ENCODE results near the gene TJP2.

The TJP2 gene

DNA sequence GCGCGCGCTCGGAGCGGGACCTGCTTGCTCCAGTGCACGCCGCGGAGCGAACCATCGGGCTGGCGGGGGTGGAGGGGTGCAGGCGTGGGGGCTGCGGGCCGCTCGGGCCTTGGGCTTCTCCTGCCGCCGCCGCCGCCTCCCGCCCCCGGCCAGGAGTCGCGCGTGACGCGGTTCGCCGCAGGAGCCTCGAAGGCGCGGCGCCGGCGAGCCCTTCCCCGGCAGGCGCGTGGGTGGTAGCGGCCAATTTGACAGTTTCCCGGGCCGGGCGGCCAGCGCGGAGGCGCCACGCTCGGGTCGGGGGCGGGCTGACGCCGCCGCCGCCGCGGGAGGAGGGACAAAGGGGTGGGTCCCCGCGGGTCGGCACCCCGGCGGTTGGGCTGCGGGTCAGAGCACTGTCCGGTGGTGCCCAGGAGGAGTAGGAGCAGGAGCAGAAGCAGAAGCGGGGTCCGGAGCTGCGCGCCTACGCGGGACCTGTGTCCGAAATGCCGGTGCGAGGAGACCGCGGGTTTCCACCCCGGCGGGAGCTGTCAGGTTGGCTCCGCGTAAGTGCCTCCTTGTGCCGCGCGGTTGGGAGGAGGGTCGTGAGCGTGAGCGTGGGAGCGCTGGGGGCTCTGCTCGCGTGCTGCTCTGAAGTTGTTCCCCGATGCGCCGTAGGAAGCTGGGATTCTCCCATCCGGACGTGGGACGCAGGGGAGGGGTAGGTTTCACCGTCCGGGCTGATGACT, at the start of gene TJP2:
Gene TJP2 (plus strand): TSS at position 387 of the 725 bp plus-strand sequence. CDS start 96 bp downstream, at position 483.
- peak; percentile 32 to 37 for DNase-seq (ENCODE audit: low read depth in 2 of 2)

DNA sequence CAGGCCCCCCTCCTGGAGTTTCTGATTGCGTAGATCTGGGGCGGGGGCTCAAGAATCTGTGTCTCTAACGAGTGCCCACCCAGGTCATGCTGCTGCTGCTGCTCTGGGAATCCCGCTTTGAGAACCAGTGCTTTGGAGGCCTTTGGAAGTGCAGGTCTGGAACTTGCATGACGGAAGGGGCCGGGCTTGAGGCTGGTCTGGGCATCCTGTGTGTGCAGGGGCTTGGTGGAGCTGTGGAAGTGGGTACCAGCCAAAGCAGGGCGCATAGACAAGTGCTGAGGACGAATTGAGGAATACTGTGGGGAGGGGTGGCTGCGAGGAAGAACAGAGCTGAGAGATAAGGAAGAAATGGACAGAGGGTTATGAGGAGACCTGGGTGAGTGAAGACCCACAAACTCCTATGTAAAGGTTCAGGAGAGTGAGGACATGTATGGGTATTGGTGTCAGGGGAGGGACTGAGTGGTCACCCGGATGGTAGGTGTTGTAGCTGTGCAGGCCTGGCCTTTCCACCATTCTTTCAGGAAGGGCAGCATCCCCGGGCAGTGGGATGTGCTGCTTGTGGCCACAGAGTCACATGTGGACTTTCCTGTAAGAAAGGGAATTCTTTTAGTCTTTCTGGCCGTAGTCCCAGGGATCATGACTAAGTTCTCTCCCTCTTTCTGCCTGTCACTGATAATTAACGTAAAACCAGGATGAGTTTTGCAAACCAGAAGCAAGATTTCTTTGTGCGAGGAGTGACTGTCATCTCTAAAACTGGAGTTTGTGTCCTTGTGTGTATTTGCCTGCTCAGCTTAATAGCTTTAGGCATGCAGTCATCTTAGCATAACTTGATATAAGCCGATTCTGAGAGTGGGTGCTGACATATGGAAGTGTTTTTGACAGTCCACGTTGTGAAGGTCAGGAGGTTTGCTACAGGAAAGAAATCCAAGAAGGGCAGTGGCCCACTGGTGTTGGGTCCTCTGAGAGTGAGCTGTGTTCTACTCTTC, 43.3 kb upstream of the TJP2 start:
- DNase-seq (ENCODE audit: low read depth in 2 of 2), result no peak

DNA sequence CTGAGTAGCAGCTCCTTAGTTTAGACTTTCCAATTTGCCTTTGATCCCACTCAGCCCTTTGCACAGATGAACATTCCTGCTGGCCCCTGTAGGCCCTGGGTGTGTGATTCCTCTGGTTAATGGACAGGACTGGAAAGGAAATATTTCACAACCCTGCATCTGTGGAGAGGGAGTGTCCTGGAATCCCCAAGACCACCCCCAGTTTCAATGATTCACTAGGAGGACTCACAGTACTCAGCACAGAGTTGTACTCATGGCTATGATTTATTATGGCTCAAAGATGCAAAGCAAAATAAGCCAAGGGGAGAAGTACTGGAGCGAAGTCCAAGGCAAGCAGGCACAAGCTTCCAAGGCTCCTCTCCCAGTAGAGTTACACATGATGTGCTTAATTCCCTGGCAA, 42.4 kb upstream of the TJP2 start:
- DNase-seq (ENCODE audit: low read depth in 2 of 2), result no peak

DNA sequence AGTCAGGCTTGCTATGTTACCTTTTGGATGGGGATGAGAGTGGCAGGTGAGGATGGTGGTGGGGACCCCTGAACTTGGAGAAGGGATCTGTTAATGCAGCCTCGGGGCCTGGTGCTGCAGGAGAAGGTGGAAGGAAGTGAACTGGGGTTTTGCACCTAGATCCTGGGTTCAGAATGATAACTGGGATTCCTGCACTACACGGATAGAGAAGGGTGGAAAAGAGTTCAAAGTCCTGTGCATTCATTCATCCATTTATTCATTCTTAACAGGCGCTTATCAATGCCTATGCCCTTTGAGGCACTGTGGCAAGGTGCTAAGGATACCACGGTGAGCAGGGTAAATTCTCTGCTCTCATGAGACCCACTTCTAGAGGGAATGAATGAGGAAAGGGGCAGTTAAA, 41.7 kb upstream of the TJP2 start:
- no peak for DNase-seq (ENCODE audit: low read depth in 2 of 2)

DNA sequence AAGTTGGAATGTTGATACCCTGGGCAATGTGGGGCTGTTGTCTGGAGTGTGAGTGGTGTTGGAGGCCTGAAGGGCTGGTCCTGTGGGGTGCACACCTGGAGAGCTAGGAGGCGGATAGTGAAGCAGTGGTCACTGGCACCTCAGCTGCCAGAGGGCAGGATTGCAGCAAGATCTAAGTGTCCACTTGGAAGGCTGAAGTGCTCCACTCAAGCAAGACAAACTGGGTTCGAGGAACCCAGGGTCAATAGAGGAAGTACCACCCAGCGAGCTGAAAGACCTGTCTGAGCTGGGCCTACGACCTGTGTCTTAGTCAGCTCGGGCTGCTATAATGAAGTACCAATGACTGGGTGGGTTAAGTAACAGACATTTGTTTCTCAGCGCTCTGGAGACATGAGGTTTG, 39.7 kb upstream of the TJP2 start:
- no peak for DNase-seq (ENCODE audit: low read depth in 2 of 2)

DNA sequence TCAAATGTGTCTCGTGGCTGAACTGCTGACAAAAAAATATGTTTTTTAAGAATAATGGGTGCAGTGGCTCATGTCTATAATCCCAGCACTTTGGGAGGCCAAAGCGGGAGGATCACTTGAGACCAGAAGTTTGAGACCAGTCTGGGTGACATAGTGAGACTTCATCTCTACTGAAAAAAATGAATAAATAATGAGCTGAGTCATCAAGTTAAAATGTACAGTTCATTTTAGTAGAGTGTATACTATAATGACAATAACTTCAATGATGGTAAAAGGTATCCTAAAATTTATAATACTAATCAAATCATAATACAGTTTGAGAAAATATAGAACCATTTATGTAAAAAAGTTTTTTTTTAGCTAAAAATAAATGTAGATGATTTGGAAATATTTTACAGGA, 37.9 kb upstream of the TJP2 start:
- DNase-seq (ENCODE audit: low read depth in 2 of 2), result no peak

DNA sequence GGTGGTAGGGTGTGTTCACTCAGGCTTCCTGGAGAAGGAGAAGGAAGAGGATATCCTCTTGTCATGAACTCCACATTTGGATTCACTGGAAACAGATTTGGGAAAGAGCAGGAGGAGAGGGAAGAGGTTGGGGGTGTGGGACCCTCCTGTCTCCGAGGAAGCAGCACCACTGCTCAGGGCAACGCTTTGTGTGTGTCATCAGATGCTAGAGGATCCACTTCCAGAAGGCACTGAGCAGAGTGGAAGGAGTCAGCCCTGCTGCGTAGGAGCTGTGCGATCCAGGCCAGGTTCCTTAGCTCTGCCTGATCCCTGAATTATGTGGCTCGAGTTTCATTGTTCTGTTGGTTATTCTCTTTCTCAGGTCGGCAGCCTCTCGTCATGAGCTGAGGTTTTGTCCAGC, 37.3 kb upstream of the TJP2 start:
- no peak for DNase-seq (ENCODE audit: low read depth in 2 of 2)

DNA sequence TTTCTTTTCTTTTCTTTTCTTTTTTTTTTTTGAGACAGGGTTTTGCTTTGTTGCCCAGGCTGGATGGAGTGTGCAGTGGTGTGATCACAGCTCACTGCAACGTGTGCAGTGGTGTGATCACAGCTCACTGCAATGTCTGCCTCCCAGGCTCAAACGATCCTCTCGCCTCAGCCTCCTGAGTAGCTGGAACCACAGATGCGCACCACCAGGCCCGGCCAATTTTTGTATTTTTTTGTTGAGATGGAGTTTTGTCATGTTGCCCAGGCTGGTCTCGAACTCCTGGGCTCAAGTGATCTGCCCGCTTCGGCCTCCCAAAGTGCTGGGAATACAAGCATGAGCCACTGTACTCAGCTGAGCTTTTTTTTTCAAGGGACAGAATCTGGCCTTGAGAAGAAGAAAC, 36.8 kb upstream of the TJP2 start:
- no peak for DNase-seq (ENCODE audit: low read depth in 2 of 2)

DNA sequence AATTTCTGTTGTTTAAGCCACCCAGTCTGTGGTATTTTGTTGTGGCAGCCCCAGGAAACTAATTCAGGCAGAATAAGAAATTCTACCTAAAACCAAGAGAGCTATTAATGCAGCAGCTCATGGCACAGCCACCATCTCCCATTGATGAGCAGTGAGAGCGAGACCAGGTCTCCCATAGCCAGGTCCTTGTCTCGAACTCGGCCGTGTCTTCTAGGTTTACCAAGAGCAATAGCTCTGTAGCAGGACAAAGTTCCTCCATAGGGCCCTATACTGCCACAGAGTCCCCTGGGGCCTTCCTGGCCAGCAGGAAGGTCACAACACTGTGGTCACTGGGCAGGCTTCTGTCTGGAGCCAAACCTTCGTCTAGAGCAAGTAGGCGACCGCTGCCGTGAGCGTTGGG, 34.5 kb upstream of the TJP2 start:
- no peak for DNase-seq (ENCODE audit: low read depth in 2 of 2)

DNA sequence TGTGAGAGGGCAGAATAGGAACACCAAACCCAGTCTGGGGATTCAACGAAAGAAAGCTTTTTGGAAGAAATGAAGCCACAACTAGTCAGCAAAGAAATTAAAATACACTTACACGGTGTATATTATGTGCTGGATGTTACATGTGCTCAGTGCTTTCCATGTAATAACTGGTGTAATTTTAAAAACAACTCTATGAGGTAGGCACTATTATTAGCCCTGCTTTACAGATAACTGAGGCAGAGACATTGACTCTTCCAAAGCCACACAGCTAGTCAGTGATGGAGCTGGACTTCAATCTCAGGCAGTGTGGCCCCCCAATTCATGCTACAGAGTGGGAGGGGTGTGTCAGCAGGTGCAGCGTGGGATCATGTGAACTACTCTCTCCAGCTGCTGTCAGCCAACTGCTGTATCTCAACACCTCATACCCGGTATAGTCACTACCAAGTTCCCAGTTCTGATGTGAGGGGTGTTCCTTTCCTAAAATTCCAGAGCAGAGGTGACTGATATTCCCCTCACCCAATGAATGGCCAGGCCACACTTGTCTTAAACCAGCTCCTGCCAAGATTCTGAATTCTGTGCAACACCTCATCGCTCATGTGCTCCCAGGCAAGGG, 33.8 kb upstream of the TJP2 start:
- DNase-seq (ENCODE audit: low read depth in 2 of 2), result no peak

DNA sequence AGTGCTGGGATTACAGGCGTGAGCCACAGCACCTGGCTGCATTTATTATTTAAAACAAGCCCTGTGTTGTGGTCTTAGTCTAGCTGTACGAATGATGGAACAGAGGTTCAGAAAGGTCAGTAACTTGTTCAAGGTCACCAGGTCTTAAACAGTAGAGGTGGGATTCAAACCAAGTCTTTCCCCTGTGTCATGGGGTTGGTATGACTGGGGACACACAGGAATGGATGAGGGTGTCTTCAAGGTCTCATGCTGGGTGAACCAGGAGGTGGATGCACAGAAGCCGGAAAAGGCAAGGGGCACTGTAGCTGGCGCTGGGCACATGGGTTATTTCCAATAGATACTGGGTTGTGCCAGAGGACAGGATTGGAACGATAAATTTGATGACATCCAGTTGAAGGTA, 32.2 kb upstream of the TJP2 start:
- no peak for DNase-seq (ENCODE audit: low read depth in 2 of 2)

DNA sequence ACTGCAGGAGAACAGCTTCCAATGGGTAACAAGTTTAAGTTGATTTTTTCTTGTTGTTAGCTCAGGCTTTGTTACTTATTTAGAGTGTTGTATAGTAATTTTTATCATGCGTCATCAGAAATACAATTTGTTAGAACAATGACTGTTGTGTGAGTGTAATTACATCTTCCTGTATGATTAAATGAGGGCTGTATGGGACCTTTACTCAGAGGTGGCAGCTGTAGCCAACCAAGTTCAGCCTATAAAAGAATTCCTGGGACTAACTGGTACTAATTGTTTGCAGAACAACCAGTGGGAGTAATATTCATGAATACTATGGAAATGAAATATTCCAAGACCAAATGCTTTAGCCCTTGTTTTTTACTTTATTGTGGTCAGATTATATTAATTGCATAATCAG, 30.8 kb upstream of the TJP2 start:
- DNase-seq (ENCODE audit: low read depth in 2 of 2), result no peak

DNA sequence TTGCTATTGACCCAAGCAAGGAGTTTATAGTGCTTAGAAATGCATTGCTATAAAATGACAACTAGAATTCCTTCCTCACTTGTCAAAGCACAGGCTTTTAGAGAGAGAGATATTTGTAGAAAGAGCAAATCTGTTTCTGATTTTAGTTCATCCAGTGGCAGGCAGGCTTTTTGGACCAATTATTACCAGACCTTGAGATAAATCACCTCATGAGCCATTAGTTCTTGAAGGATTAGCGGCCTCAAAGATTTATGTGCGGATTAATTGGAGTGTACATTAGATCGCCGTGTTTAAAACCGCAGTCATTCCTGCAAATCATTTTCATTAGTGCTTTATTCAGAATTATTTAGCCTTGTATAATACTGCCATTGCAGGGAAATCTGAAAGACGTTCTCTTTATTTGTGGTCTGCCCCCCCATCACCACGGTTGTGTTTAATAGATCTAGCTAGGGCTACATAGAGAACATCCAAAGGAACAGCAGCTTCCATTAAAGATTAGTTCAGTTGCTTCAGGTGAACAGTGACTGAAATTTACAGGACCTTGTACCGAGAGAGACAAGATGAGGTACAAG, 28.8 kb upstream of the TJP2 start:
- DNase-seq (ENCODE audit: low read depth in 2 of 2), result no peak

DNA sequence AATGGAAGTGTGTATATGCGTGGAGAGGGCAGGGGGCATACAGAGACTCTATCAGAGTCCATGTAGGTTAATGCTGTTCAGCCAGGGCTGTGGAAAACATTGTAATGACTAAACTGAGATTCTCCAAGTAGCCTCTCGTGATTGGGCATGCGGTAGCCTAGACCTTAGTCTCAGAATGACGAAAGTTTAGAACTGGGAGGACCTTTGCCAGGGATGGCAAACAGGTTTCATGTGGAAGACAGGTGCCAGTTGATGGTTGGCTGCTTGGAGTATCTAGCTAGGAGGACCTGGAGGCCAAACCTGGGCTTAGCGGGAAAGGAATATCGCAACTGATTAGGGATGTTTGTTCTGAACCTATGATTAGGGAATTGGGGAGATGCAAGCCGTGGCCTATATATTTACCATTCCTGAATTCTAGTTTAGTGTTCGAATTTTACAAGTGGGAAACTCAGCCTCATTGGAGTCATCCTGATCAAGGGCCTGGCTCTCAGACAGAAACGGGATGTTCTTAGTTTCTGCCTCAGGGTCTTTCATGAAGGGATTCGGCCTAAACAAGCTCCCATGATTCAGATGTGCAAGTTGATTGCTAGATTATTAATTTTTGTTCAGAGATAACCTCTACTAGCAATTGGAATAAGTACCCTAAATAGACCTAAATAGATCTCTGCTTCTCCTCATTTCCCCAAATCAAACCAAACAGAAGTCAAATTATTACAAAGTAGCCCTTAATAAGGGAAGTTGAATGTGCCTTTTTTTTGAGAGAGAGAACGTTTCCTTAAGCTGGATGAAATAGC, 26.8 kb upstream of the TJP2 start:
- no peak for DNase-seq (ENCODE audit: low read depth in 2 of 2)

DNA sequence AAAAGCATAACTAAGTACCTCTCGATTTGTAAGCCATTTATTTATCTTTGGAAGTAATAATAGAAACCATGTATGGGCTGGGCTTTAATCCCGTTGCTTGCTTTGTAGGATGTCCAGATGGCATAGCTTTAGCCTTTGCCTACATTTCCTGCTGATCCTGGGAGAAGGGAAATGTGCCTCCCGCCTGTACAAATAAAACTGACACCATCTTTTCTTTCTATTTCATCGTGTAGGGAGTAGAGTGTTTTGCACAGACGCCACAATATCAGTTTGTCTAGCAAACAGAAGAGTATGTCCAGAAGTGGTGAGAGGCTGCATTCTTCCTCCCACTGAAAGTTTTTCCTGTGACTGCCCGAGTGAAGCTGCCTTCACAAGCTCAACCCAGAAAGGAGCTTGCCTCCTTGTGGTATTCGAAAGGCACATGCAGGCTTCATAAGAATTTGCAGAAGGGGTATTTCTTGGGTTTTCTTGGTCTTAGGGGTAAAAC, 24.7 kb upstream of the TJP2 start:
- no peak for DNase-seq (ENCODE audit: low read depth in 2 of 2)

DNA sequence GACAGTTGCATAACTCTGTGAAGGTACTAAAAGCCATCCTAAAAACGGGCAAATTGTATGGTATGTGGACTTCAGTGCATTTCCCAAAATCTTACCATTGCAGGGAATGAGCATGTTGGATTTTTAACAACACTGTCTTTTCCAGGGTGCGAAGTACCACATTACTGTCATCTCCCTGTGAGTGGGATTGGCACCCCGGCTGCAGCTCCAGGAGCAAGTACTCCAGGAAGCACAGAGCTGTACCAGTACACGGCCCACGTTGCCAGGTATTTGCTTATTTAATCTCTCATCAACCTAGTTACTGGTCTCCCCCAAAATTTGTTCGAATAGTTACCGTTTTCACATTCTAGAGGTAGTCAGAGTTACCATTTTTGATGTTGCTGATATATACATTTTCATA, 22.6 kb upstream of the TJP2 start:
- DNase-seq (ENCODE audit: low read depth in 2 of 2), result no peak

DNA sequence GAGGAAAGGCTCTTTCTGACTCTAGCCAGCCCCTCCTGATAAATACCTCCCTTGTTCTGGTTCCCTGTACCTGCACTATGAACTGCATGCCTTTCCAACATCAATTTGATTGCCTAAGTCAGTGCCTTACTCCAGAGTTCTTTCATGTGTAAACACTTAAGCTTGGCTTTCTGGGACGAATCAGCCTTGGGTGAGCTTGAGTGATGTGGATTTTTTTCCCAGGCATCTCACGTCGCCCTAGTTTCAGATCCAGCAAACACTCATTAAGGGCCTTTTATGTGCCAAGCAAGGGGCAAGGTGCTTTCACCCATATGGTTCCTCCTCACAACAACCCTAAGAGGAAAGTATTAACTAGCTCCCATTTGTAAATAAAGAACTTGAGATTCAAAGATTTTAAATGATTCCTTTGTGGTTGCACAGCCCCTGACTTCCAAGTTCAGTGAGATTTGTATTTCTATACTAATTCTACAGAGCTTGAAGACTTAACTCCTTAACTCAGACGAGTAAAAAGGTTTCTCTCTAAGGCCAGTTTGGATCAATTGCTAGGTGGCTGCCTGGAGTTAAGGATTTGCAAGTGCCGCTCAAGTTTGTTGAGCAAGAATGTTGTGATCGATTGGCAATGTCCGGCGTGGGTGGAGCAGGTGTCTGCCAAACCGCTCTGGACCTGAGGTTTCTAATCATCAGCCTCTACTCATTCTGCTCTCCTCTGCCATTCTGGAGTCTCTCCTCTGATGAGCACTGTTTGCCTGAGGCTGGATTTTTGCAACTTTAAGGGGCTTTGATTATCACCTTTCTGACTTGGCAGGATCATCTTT, 20.2 kb upstream of the TJP2 start:
- no peak for DNase-seq (ENCODE audit: low read depth in 2 of 2)

DNA sequence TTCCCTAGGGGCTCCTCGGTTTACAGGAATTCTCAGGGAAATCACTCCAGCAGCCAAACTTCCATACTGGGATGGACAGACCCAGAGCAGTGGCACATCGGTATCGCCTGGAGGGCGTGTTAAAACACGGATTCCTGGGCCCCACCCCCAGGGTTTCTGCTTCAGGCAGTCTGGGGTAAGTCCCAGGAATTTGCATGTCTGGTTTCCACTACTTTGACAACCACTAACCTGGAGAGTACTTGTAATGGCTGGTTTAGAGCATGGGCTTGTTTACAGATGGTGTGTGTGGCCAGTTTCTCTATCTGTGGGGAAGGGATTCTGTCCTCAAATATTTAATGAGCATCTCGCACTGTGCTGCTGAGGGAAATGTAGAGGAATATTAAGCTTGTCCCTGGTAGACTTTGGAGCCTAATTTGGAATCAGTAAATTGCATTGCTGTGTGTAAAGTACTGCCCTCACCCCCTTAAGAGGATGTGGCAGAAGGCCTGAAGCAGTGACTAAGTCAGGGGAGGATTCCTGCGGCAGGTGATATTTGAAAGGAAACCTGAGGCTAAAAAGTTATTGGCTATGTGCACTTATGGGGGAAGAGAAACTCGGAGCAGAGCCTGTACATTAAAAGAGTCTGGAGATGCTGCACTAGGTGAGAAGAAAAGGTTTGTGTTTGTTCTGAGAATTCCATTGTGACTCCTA, 18.6 kb upstream of the TJP2 start:
- no peak for DNase-seq (ENCODE audit: low read depth in 2 of 2)

DNA sequence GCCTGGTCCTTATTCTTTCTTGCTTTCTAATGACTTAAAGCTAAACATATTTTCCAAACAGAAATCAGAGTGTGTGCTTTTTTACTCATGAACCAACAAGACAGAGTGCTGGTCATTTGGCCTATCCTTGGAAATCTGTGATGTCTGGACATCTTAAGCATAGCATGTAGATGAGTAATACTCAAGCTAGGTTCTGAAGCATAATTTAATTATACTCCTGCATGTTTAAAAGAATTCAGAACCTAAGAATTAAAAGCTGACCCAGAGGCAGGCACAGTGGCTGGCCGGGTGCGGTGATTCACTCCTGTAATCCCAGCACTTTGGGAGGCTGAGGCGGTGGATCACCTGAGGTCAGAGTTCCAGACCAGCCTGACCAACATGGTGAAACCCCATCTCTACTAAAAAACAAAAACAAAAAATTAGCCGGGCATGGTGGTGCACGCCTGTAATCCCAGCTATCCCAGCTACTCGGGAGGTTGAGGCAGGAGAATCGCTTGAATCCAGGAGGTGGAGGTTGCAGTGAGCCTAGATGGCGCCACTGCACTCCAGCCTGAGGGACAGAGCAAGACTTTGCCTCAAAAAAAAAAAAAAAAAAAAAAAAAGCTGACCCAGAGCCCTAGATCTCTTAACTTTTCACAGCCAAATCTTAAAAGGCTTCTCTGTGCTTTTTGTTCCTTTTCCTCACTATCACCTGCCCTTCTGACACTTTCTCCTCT, 16.2 kb upstream of the TJP2 start:
- no peak for DNase-seq (ENCODE audit: low read depth in 2 of 2)

Measured in stimulated activated CD8-positive, alpha-beta memory T cell treated with anti-CD3 and anti-CD28 coated beads, Interleukin-2, amount 100 ng/mL, for 48 hours (primary cell).